HepG2 (cell line): ENCODE measurements around the gene C2CD4A. TPM values are rescaled to one million over a fixed set of nuclear protein-coding genes. Genes with fewer than 3 reads are reported as not detected.

Experiments
- DNMT1 ChIP-seq: sonication (generic); formaldehyde crosslinking; IDR thresholded peaks from 2 replicates; pipeline ENCODE4 v1.5.1; 2020; ENCODE audit warnings: mild to moderate bottlenecking, missing genetic modification reagents
- HOXA5 ChIP-seq: sonication (generic); formaldehyde crosslinking; IDR thresholded peaks from 2 replicates; pipeline ENCODE4 v1.4.0; 2020; ENCODE audit warnings: missing genetic modification reagents
- IKZF1 ChIP-seq: fragments of 450-650 bp; IDR thresholded peaks from 2 replicates; pipeline ENCODE4 v1.7.1; 2016
- KDM2A ChIP-seq: sonication (generic); formaldehyde crosslinking; IDR thresholded peaks from 2 replicates; pipeline ENCODE4 v1.4.0; 2020; ENCODE audit warnings: low read depth, missing genetic modification reagents, borderline replicate concordance
- PREB ChIP-seq: sonication (generic); formaldehyde crosslinking; IDR thresholded peaks from 2 replicates; pipeline ENCODE4 v1.4.0; 2020; ENCODE audit warnings: missing genetic modification reagents
- TAF1 ChIP-seq: sonication (generic); formaldehyde crosslinking; IDR thresholded peaks from 2 replicates; pipeline ENCODE4 v1.4.0; 2020; ENCODE audit warnings: missing genetic modification reagents
- TFAP4 ChIP-seq: sonication (generic); IDR thresholded peaks from 2 replicates; pipeline ENCODE4 v1.6.1; 2016; ENCODE audit warnings: low read depth, borderline replicate concordance
- UBTF ChIP-seq: sonication (generic); formaldehyde crosslinking; IDR thresholded peaks from 2 replicates; pipeline ENCODE4 v1.4.0; 2020; ENCODE audit warnings: mild to moderate bottlenecking, missing genetic modification reagents
- ZBTB33 ChIP-seq: sonication (generic); formaldehyde crosslinking; IDR thresholded peaks from 2 replicates; pipeline ENCODE4 v1.4.0; 2020; ENCODE audit warnings: missing genetic modification reagents
- ZNF337 ChIP-seq: sonication (generic); formaldehyde crosslinking; IDR thresholded peaks from 2 replicates; pipeline ENCODE4 v1.5.1; 2020; ENCODE audit warnings: missing genetic modification reagents, low read depth, mild to moderate bottlenecking, borderline replicate concordance
- ZNF407 ChIP-seq: sonication (generic); formaldehyde crosslinking; IDR thresholded peaks from one replicate; pipeline ENCODE4 v1.5.1; 2020; ENCODE audit warnings: mild to moderate bottlenecking, missing genetic modification reagents; ENCODE audit errors: not compliant biosample characterization
- ZNF430 ChIP-seq: sonication (generic); formaldehyde crosslinking; IDR thresholded peaks from 2 replicates; pipeline ENCODE4 v1.9.0; 2021; ENCODE audit warnings: mild to moderate bottlenecking, missing genetic modification reagents
- ZNF543 ChIP-seq: sonication (generic); formaldehyde crosslinking; IDR thresholded peaks from 2 replicates; pipeline ENCODE4 v1.4.0; 2020; ENCODE audit warnings: mild to moderate bottlenecking, missing genetic modification reagents
- ZNF598 ChIP-seq: sonication (generic); formaldehyde crosslinking; IDR thresholded peaks from 2 replicates; pipeline ENCODE4 v1.5.1; 2020; ENCODE audit warnings: mild to moderate bottlenecking, missing genetic modification reagents, borderline replicate concordance
- polyA plus RNA-seq, 8 experiments: library from polyadenylated mRNA; depleted of rRNA in 3 of 8; stranded (reverse) in 7 of 8; unstranded in 1 of 8; fragments of >200 nt; fragmentation: Illumina TruSeq in 4 of 8; extraction: Trizol in 4 of 8; gene quantifications; 2 replicates each; pipeline versions ENCODE4 v1.2.1 to v1.2.3, GENCODE V29; 2011 to 2016; ENCODE audit warnings: low read depth in 4 of 8, missing spikeins in 1 of 8, mixed read lengths in 1 of 8; ENCODE audit not compliant: insufficient read depth in 1 of 8
- total RNA-seq, 5 experiments: library from RNA; depleted of rRNA; stranded (reverse); fragments of >200 nt; fragmentation: Illumina TruSeq; extraction: Trizol; gene quantifications; 2 replicates each; pipeline ENCODE4 v1.2.3, GENCODE V29; 2016; ENCODE audit warnings: low read depth in 1 of 5

The C2CD4A gene
- total and polyA plus RNA-seq, 2 of the 13 experiments (the other 11 are each of a cell fraction or from before 2014, with no cell fraction given), result 0.20 TPM; not detected in 1

GRCh38 chr15:62066663-62067447, at the start of gene C2CD4A (continued):
- no peak for TF ChIP-seq ZNF407
- no peak for TF ChIP-seq IKZF1
- peak; percentile 75; the same call in 1 of the 2 replicates for TF ChIP-seq ZNF430 (CRISPR knock-in tag)
- peak; percentile 31; the same call in 1 of the 2 replicates for TF ChIP-seq KDM2A (CRISPR knock-in tag)
- no peak for TF ChIP-seq ZNF543 (CRISPR knock-in tag)
- TF ChIP-seq DNMT1, result no peak
- TF ChIP-seq ZNF598 (CRISPR knock-in tag), result no peak
- TF ChIP-seq TFAP4, result peak; percentile 26; the same call in 1 of the 2 replicates
- 0 out of 2 replicates have a peak, but pooled peaks have one; percentile 59 for TF ChIP-seq ZNF337 (CRISPR knock-in tag)
- TF ChIP-seq TAF1 (CRISPR knock-in tag), result peak; percentile 46; the same call in 1 of the 2 replicates
- no peak for TF ChIP-seq PREB (CRISPR knock-in tag)
- peak; percentile 63 for TF ChIP-seq UBTF (CRISPR knock-in tag)
- no peak for TF ChIP-seq HOXA5 (CRISPR knock-in tag)
- TF ChIP-seq ZBTB33 (CRISPR knock-in tag), result no peak
